ENCODE measurements around the gene IGDCC3.

GRCh38 chr15:65376767-65377104 lies 1.1 kb downstream of the IGDCC3 start:
- TF ChIP-seq EP300 (IDR thresholded peaks at IDR 0.05) = no peak
- no peak for TF ChIP-seq CTCF (IDR thresholded peaks at IDR 0.05)

All from tibial nerve (tissue), 4 donors.